HG02885 (cell line): Measurements from ENCODE around the gene GTF2F2.

Experiments used
- ATAC-seq: cut with Tn5 transposase; IDR thresholded peaks from one replicate; pipeline ENCODE4 v1.9.1; 2021; ENCODE audit warnings: mild to moderate bottlenecking; ENCODE audit not compliant: unreplicated experiment, poor library complexity

Gene GTF2F2

DNA sequence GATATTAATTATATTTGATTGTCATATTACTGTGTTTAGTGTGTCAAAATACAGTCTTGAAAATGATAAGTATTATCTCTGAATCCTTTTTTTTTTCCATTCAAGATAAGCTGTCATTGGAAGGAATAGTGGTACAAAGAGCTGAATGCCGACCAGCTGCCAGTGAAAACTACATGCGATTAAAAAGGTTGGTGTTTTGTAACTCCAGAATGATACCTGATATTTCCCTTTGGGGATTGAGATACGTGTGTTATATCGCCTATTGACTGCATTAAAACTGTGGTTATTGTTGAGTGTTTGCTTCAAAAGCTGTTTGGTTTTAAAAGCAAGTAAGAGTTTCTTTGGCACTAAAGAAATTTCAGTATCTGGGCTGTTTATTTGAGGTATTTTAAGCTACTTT is 87.0 kb downstream of the GTF2F2 start:
- no peak for ATAC-seq

DNA sequence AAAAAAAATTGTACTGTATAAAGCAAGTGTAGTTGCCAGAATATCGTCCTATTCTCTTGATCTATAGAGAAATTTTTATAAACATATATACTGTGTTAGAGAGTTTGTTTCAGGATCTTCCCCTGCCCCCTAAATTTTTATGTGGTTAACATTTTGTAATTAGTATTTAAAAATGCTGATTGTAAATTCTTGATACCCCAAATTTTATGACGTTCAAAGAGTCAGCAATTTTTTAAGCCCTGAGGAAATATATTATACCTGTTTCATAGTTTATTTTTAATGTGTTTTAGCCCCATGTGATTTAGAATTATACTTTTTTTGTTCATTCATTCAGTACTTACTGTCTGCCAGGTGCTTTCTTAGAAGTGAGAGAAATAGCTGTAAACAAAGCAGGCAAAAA is 87.8 kb downstream of the GTF2F2 start:
- ATAC-seq, result no peak

DNA sequence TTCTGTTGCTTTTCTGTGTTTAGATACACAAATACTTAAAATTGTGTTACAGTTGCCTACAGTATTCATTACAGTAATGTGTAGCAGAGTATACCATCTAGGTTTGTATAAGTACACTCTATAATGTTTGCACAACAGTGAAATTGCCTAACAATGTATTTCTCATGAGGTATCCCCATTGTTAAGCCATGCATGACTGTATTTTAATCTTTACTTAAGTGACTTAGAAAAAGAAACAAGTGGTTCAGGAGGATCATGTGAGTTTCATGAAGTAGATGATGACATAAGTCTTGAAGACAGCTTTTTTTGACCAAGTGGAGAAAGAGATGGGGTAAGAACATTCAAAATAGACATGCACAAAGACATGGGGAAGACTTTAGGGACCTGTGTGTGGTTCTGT is 88.9 kb downstream of the GTF2F2 start:
- ATAC-seq, result no peak

DNA sequence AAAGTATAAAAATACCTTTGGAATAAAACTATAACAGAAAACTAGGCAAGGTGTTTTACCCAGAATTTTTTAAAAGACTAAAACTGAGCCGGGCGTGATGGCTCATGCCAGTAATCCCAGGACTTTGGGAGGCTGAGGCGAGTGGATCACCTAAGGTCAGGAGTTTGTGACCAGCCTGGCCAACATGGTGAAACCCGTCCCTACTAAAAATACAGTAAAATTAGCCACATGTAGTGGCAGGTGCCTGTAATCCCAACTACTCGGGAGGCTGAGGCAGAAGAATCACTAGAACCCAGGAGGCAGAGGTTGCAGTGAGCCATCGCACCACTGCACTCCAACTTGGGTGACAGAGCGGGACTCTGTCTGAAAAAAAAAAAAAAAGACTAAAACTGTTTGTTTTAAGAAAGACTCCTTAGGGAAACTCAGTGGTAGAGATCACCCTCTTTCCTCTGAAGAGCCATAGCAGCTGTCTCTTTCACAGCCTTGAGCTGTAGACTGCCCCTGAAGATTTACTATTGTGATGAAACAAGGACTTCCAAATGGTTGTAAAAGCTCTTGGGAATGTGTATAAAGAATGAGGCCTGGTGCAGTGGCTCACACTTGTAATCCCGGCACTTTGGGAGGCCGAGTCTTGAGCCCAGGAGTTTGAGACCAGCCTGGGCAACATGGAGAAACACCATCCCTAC is 95.2 kb downstream of the GTF2F2 start:
- ATAC-seq, result no peak

DNA sequence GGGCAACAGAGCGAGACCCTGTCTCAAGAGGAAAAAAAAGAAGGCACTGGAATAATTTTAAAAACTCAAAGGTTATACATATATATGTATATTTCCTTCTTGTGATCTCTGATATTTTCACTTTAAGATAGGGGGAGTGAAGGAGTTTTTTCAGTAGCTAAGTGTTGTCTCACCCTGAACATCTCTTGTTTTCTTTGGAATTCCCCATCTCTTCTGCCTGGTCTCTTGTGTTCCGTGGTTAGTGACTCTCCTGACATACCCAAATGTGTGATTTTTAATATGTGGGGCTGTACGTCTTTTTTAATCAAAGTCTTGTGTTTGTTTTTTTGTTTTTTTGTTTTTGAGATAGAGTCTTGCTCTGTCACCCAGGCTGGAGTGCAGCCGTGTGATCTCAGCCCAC is 95.9 kb downstream of the GTF2F2 start:
- ATAC-seq, result no peak

DNA sequence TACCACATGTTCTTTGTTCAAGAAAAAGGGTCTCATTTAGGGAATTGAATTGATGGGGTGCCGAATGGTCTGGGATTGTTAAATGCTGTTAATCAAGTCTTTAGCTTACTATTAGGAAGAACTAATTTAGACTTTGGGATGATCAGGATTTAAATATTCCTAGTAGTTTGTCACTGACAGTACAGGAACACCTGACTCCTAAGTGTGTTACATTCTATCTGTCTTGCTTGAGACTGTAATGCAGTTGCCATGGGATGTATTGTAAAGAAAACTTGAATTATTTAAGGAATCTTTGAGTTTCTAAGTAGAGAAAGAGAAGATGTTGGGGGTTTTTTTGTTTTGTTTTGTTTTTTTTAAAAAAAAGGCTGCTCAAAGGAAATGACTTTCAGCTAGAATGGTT is 98.4 kb downstream of the GTF2F2 start:
- ATAC-seq, result no peak

DNA sequence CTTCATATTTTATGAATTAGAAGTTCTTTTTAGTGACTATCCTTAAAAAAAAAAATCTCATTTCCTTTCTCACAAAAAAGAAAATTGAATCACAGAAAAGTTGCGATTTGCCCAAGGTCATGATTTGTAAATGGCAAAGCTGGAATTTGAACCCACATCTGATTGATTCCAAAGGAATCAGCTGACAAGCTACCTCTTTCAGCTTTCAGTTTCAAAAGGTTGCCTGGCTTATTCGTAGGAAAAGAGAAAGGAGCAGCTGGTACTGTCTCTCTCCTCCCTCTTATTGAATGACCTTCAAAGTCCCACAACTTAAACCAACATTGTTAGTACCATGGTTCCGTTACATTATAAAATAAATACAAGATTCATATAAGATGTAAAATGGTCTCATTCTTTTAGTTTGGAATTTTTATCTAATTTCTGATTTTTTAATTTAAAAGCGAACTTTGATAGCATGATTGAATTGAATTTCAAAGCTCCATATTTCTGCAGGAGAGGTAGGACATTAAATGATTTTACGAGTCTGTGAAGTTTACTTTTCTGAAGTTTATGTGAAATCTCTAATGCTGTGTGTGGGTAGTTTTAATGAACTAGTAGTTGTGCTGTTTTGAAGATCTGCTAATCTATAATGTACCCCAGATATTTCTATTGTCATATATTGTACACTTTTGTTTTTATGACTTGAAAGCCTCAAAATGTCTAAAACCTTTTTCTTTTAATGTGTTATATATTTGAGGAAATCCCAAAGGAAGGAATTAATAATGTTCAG is 99.0 kb downstream of the GTF2F2 start:
- no peak for ATAC-seq

DNA sequence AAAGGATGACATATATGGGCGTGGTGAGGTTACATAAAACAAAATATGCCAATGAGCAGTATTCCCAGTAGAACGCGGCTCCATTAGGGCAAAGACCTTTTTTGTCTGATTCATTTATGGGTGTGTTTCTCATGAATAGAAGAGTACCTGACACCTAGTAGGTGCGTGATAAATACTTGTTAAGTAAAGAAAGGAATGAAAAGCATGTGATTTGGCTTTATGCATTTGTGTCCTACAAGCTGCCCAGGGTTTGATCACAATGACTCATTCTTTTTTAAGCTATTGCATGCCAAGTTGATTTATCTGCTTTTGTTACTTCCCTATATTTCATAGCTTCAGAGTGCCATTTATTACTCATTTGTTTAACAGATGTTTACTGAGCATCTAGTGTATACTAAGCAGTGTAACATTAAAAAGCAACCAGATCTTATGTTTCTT is 99.6 kb downstream of the GTF2F2 start:
- ATAC-seq, result no peak

DNA sequence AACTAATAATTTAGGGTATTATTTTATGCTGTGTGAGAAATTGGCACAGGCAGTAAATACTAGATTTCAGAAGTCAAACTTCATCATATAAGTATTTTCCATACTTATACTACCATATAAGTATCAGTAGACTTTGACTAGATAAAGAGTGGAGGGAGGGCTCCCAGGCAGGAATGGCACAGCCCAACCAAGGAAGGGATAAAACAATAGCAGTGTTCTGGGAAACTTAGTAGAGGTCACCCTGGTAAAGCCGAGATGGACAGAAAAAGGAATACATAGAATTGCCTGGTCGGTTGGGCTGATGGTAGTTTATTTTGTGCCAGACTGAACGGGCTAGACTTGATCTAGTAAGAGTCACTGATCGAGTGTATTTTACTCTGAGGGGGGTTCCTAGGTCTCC is 100.1 kb downstream of the GTF2F2 start:
- no peak for ATAC-seq

DNA sequence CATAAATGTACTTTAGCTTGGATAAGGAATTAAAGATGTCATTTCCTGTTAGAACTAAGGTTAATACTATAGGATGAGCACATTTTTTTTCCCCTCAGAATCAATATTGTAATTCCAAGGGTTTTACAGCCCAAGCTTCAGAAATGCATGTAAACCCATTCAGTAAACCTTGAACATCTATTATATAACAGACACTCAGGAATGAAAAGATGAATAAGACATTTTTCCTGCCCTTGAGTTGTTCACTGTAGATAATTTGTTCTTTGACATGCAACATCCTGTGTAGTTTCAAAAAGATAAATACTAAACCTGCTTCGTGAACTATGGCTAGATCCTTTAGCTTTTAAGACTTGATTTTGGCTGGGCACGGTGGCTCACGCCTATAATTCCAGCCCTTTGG is 102.2 kb downstream of the GTF2F2 start:
- no peak for ATAC-seq

DNA sequence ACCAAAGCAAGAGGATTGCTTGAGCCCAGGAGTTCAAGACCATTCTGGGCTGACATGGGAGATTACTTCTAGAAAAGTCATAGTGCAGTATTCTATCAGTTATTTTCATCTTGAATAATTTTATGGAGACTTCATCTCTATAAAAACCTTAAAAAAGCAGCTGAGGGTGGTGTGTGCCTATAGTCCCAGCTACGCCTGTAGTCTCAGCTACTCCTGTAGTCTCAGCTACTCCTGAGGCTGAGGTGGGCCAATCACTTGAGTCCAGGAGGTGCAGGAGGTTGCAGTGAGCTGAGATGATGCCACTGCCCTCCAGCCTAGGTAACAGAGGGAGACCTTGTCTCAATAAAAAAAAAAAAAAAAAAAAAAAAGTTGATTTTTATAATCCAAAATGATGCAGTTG is 102.6 kb downstream of the GTF2F2 start:
- no peak for ATAC-seq

DNA sequence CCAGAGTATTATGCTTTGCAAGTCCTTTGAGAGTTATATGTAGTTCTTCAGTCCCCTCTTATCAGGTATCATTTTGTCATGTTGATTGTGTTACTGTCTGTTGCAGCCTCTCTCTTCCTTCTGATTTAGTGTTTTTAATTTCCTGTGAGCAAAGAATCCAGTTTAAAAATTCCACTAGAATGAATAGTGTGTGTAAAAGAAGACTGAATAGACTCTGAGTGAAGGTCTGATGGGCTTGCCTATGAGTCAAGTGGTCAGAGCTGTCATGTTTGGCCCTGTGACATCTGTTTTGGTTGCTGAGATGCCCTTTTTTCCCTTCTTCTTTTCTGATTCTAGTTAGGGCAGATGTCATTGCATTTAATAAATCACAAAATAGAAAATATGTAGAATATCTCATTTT is 103.9 kb downstream of the GTF2F2 start:
- ATAC-seq, result no peak

DNA sequence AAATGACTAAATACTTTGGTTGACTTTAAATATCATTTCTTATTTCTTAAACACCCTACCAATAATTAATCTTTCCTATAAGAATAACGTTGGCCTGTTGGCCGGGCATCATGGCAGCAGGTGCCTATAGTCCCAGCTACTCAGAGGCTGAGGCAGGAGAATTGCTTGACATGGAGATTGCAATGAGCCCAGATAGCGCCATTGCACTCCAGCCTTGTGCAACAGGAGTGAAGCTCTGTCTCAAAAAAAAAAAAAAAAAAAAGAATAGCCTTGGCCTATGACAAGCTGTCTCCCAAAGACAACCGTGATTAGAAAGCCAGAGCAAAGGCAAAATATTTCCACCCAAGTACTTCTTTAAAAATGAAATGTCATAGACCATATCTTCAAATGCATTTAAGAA is 105.1 kb downstream of the GTF2F2 start:
- no peak for ATAC-seq

DNA sequence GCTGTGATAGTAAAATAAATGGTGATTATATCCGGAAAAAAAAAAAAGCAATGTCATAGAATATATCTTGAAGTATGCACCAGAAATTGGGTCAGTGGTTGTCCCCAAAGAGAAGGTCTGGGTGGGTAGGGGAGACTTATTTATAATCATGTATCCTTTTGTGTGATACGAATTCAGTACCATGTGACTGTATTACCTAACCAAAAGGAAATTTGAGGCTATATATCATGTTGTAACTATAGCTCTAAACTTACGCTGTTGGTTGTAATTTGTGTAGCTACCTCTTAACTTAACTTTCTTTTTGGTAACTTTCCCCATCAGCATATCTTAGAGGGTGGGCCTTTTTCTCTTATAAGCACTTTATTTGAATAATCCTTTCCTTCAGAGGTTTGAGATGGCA is 105.7 kb downstream of the GTF2F2 start:
- no peak for ATAC-seq

DNA sequence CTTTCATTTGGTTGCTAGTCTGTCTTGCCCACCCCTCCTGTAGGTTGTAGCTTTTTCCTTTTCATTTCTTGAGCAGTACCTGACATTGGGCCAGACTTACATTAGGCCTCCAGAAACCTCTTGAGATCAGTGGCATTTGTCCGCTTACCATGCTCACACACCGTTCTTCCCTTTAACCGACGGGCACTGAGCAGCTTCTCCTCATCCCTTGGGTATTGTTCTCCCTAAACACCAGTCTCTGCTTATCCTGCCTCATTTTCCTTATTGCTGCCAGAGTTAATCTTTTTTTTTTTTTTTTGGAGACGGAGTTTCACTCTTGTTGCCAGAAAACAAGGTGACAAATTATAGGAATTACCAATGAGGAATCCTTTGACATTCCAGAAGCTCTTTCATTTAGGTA is 107.7 kb downstream of the GTF2F2 start:
- no peak for ATAC-seq

DNA sequence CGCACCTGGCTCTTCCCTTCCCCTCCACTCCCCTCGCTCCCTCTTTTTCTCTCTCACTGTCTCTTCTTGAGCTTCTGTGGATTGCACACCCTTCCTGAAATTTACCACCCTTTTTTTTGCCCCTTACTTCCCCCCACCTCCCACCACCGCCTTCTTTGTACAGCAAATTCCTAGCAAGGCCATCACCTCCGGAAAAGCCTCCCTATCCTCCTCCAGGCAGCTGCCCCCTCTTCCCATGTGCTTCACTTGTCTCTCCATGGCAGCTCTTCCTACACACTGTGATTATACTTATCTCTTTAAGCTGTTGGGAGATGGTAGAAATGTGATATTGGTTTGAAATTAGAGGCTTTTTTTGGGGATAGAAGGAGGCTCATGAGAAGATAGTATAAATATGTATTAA is 108.9 kb downstream of the GTF2F2 start:
- no peak for ATAC-seq

DNA sequence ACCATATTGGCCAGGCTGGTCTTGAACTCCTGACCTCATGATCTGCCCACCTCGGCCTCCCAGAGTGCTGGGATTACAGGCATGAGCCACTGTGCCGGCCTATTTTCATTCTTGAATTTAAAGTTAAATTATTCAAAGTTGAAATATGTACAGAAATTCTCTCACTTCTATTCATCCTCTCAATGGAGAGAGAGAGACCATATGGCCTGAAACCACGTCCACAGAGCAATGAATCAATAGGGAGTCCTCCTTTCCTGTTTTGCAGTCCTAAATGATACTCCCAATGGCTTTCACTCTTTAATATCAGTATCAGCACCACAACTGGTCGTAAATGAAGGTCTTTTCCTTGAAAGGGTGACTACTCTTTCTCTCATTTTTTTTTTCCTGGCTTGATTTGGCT is 111.0 kb downstream of the GTF2F2 start:
- no peak for ATAC-seq

DNA sequence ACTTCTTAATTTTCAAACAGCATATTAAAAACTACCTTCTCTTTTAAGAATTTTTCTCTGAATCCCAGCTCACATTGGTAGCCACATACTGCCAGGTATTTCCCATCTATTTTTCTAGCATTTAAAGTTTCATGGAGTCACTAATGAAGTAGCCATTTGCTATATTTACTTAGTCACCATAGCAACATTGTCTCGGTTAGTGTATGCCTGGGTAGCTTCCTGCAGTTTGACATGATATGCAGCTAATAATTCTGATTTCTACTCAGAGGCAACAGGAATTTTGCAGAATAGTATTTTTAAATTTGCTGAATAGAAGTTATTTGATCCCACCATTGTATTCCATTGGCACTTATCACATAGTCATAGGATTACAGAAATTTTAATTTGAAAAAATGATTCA is 111.4 kb downstream of the GTF2F2 start:
- no peak for ATAC-seq

DNA sequence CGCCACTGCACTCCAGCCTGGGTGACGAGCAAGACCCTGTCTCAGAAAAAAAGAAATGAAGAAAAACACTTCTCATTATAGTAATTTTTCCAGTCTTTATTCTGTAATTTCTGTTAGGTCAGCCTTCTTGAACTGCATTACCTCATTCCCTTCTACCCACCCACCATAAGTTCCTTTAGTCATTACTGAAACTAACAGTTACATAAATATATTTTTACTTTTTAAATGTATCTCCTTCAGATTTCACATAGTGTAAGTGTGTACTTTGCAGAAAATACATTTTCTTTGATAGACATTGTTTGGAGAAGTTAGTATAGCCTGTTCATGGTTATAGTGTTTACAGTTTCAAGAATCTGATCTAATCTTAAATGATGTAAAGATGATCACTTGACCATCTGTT is 112.3 kb downstream of the GTF2F2 start:
- ATAC-seq, result no peak

DNA sequence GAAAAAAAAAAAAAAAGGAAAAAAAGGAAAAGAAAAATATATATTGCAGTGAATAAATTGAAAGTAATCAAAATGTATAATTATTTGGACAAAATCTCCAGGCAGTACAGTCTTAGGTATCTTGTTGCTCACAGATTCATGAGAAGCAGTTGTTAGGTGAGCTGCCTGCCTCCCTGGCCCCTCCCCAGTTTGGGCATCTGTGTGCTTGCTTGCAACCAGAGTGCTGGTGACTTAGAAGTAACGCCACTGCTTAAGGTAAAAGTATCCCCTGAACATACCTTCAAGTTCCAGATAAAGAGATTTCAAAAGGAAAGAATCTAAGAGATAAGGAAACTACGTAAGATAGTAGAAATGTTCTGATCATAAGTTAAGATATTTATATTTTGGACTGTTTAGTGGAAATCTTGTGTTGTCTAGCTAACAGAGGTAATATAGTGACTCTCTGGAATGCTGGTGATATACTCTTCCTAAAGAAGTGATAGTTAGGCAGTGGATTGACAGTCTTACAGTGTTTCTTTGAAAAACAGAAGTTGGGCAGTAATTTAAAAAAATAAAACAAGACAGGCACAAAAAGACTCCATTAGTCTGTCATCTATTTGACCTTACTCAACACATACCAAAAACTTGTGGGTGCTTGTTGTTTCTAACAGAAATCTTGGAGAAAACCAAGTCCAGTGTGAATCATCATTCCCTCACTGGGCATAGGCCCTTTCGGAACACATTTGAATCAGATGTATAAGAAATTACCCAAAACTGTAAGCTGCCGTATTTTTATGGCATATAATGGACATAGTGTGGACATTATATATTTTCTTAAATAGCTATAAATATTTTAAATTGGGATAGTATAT is 118.9 kb downstream of the GTF2F2 start:
- no peak for ATAC-seq

DNA sequence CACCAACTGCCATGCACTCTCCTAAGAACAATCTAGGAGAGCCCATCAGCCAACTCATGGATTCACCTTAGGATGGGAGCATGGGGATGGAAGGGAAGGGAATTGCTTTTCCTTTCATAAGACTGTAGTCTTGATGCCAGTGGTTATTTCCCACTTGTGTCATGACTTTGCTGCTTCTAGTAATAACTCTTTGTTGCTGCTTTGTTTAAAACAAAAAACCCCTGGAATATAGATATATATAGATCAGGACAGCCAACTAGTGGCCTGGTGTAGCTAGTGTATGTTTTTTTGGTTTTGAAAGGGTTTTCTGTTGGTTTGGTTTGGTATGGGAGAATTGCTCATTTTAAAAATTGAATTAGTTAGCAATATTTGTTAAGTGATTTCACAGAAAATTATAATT is 119.8 kb downstream of the GTF2F2 start:
- ATAC-seq, result no peak
